ENCODE measurements around the gene C4orf36.
"Not testable (repeated sequence)": the region's sequence is repeated elsewhere in the genome, so short reads cannot be mapped to it uniquely, and the experiment has no call there.

The C4orf36 gene

DNA sequence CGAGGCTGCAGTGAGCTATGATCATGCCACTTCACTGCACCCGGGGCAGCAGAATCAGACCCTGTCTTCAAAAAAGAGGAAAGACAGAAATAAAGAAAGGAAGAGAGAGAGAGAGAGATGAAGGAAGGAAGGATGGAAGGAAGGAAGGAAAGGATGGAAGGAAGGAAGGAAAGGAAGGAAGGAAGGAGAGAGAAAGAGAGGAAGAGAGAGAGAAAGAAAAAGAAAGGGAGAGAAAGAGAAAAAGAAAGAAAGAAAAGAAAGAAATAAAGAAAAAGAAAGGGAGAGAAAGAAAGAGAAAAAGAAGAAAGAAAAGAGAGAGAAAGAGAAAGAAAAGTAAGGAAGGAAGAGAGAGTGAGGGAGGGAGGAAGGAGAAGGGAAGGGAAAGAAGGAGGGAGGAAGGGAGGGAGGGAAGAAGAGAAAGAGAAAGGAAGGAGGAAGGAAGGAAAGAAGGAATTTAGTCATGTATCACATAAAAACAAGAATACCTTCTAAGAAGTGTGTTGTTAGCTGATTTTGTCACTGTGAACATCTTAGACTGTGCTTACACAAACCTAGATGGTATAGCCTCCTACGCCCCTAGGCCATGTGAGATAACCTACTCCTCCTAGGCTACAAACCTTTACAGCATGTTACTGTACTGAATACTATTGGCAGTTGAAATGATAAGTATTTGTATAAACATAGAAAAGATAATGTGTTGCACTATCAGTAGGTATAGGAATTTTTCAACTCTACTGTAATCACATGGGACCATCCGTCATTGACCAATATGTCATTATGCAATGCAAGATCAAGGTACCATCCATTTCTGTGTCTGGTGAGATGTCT, 25.2 kb upstream of the C4orf36 start:
- H3K4me3 ChIP-seq (ENCODE audit: low read depth, low read length), result no peak overlapping the region

GRCh38 chr4:86916392-86916791, 24.2 kb upstream of the C4orf36 start:
- no peak overlapping the region for H3K4me3 ChIP-seq (ENCODE audit: low read depth, low read length)

GRCh38 chr4:86910820-86911684, 18.8 kb upstream of the C4orf36 start:
- no peak overlapping the region for H3K4me3 ChIP-seq (ENCODE audit: low read depth, low read length)

GRCh38 chr4:86910369-86910768, 18.1 kb upstream of the C4orf36 start:
- H3K4me3 ChIP-seq (ENCODE audit: low read depth, low read length), result no peak overlapping the region

- no peak overlapping the region for H3K4me3 ChIP-seq (ENCODE audit: low read depth, low read length)
Observed at GRCh38 chr4:86909546-86910295, 17.5 kb upstream of the C4orf36 start.

- H3K4me3 ChIP-seq (ENCODE audit: low read depth, low read length), result no peak overlapping the region
Observed at GRCh38 chr4:86908251-86908657, 16.0 kb upstream of the C4orf36 start.

DNA sequence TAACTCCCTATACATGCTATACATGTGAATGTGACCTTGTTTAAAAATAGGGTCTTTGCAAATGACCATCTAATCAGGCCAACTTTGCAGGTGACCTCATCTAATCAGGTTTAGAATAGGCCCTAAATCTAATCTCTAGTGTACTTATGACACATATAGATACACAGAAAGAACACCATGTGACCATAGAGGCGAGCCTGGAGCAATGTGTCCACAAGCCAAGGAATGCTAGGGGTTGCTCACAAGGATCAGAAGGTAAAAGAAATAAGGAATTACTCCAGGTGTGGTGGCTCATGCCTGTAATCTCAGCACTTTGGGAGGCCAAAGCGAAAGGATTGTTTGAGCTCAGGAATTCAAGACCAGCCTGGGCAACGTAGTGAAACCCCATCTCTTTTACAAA, 9.6 kb upstream of the C4orf36 start:
- H3K4me3 ChIP-seq (ENCODE audit: low read depth, low read length), result no peak overlapping the region

DNA sequence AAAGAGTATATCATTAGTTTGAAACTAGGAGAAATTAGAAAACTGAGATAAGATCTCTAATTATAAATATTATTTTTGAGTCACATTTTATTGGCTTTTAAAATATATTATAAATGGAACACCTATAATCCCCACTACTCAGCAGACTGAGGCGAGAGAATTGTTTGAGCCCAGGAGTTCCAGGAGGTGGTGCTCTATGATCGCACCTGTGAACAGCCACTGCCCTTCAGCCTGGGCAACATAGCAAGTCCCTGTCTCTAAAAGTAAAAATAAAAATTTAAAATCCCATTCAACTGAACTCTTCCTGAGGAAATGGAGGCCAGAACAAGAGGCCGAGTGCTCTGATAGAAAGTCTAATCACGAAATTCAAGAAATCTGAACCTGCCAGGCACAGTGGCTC, 6.3 kb upstream of the C4orf36 start:
- H3K4me3 ChIP-seq (ENCODE audit: low read depth, low read length), result no peak overlapping the region

- H3K4me3 ChIP-seq (ENCODE audit: low read depth, low read length), result no peak overlapping the region
Observed at GRCh38 chr4:86896596-86896995, 4.4 kb upstream of the C4orf36 start.

DNA sequence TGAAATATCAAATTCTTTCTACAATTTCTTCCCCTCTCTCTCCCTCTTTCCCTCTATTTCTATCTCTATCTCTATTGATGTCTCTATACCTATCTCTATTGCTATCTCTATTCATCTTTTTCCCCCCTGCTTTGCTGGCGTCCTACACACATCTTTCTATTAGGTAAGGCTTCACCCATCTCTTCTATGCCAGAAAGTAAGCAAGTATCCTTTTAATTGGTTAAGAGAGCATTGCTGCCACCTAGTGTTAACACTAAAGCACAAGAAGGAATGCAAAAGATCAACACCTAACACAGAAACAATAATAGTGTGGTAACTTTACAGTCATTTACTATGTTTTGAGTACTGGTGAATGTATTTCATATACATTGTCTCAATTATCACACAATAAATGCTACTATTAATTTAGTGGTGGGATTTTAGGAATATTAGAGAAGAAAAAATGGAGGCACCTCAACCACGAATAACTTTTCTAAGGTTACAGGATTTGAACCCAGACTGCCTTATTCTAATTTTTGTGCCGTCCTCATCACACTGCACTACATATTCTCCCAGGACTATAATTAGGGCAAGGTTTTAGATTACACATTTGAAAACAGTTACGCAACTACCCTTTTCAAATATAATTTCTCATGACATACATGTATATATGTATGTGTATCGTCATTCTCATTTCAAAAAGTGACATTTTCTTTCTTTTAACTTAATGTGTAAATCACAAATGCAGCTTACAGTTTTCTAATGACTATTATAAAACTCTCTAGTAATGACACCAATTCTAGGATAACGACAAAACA, 3.7 kb upstream of the C4orf36 start:
- H3K4me3 ChIP-seq (ENCODE audit: low read depth, low read length), result no peak overlapping the region

DNA sequence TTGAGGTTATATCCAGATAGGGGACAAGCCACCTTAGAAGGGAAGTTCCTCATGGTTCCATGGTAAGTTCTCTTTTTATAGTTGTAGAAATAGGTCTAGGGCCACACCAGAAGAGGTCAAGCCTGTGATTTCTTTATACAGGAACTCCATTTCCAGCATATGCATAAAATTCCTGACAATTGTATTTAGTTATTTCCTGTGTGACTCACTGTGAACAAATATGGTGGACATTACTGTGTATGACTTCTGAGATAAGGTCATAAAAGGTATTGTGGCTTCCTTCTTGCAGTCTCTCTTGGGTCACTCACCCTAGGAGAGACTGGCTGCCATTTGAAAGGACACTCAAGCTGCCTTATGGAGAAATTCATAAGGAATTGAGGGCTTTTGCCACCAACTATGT, 2.2 kb upstream of the C4orf36 start:
- no peak overlapping the region for H3K4me3 ChIP-seq (ENCODE audit: low read depth, low read length)

- H3K4me3 ChIP-seq (ENCODE audit: low read depth, low read length), result no peak overlapping the region
Observed at GRCh38 chr4:86893136-86893535, 914 bp upstream of the C4orf36 start.

GRCh38 chr4:86892636-86892960, 376 bp upstream of the C4orf36 start:
- peak overlapping the region; percentile 70 for H3K4me3 ChIP-seq (ENCODE audit: low read depth, low read length)

DNA sequence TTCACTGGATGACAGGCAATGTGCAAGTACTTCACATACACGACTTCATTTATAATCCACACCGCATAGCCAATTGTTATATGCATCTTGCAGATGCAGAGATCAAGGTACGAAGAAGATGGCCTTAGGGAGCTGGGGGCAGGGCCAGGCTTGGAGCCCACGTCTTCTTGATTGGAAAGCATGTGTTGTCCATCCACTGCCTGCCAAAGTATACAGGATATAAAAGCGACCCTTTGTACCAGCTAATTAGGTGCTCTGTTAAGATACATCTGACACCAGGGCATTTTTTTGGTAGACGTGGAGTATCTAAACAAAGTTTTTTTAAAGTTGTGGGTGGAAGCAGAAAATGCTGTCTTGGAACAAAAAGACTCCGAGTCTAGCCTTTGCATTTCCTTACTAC, 1.4 kb downstream of the C4orf36 start:
- no peak overlapping the region for H3K4me3 ChIP-seq (ENCODE audit: low read depth, low read length)

DNA sequence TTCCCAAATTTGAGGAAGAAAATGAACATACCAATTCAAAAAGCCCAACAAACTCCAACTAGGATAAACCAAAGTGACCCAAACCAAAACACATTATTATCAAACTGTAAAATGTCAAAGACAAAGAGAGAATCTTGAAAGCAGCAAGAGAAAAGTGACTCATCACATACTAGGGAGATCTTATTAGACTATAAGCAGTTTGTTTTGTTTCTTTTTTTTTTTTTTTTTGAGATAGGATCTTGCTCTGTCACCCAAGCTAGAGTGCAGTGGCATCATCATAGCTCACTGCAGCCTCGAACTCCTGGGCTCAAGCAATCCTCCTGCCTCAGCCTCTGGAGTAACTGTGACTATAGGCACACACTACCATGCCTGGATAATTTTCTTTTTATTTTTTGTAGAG, 12.6 kb downstream of the C4orf36 start:
- H3K4me3 ChIP-seq (ENCODE audit: low read depth, low read length), result no peak overlapping the region

DNA sequence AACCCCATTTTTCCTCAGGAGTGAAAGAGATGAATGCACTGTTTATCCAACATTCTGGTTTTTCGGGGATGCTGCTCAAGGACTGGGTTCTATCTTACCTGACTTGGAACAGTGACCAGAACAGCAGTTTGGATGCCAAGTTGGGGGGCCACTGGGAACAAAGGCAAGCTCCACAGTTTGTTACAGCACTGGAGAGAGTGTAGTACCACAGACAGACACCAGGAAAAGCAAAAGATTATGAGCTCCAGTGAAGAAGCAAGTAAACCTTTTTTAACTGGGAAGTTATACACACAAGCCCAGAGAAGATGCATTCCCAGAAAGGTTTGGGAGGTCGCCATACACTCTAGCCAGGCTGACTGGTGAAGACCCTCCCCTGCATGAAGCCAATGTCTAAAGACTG, 13.6 kb downstream of the C4orf36 start:
- H3K4me3 ChIP-seq (ENCODE audit: low read depth, low read length), result no peak overlapping the region

DNA sequence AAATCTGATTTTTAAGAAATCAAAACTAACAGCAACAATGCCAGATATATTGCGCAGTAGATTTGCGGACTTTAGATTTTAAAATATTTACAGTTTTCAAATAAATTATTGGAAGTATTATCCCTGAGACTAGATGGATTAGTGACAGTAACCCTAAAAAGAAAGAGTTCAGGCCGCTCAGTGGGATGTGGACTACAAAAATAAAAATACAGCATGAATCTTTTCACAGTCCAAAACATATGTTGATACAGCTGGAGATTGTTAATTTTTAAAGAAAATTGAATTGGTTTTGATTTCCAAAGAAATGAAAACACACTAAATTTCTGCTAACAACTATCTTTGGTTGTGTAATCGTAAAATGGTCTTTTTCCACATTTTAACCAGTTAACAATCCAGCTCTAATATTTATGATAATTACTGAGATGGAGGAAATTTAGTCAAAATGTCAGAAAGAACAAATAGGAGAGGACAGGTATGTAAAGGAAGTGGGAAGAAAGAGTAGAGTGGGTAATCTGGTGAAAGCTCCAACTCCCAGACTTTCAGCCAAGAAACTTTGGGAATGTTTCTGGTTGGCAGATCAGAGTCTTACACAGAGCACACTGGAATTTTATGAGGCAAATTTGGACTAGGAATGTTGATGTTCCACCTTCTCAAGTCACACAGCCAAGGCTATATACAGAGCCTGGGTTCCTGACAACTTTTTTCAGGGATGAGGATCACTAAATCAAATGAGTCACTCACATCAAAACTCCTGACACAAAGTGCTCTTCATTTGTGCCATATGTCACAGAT, 15.1 kb downstream of the C4orf36 start:
- no peak overlapping the region for H3K4me3 ChIP-seq (ENCODE audit: low read depth, low read length)

GRCh38 chr4:86875436-86875835, 16.8 kb downstream of the C4orf36 start:
- H3K4me3 ChIP-seq (ENCODE audit: low read depth, low read length), result not testable (repeated sequence)

DNA sequence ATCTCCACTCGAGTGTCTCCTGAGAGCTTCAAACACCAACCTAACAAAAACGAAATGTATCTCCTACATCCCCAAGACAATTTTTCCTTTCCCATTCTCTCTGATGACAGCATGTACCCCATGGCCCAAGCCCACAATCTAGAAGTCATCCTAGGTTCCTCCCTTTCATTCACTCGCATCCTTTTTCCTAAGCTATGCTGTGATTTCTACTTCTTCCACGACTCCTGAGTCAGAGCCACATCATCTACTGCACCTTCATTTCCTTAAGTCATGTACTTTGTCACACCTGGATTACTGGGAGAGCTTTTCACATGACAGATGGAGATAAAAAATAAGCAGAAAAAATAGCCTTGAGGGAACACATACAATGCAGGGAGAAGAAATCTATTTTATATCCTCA, 20.1 kb downstream of the C4orf36 start:
- no peak overlapping the region for H3K4me3 ChIP-seq (ENCODE audit: low read depth, low read length)
